K562 (cell line): Measurements from ENCODE around the gene HAO2. TPM values are rescaled to one million over a fixed set of nuclear protein-coding genes. Genes with fewer than 3 reads are reported as not detected.

ENCODE experiments used
- CBFA2T2 ChIP-seq: fragments of 450-650 bp; conservative IDR thresholded peaks from 2 replicates; pipeline ENCODE4 v1.6.1; 2017; ENCODE audit warnings: mild to moderate bottlenecking
- SAP30 ChIP-seq: fragments of 200-600 bp; sonication (generic); IDR thresholded peaks from 2 replicates; pipeline ENCODE4 v1.6.1; 2012; ENCODE audit warnings: borderline replicate concordance, low read depth, mild to moderate bottlenecking, moderate library complexity, low read length, control low read depth, inconsistent platforms; ENCODE audit not compliant: insufficient read depth, poor library complexity, severe bottlenecking
- SMARCC2 ChIP-seq: fragments of 450-650 bp; IDR thresholded peaks from 2 replicates; pipeline ENCODE4 v1.6.1; 2017; ENCODE audit warnings: antibody characterized with exemption, moderate library complexity, mild to moderate bottlenecking, low read depth
- polyA plus RNA-seq, 8 experiments: library from polyadenylated mRNA; depleted of rRNA in 4 of 8; stranded (reverse) in 5 of 8; unstranded in 3 of 8; fragments of >200 nt; fragmentation: Nextera tagmentation in 2 of 8; fragmentation: Illumina TruSeq in 1 of 8; extraction: Ambion mirVana in 2 of 8; extraction: Trizol in 1 of 8; gene quantifications; 2 replicates each; pipeline versions ENCODE4 v1.2.1 to v1.2.3, GENCODE V29; 2011 to 2014; ENCODE audit warnings: inconsistent platforms in 1 of 8, missing spikeins in 1 of 8
- total RNA-seq, 7 experiments: library from RNA; depleted of rRNA in 6 of 7; stranded (reverse); fragments of >200 nt in 6 of 7; fragmentation: Illumina TruSeq in 2 of 7; extraction: Trizol in 2 of 7; gene quantifications; 2 replicates each; pipeline versions ENCODE4 v1.2.1 to v1.2.3, GENCODE V29; 2011 to 2021; ENCODE audit warnings: low replicate concordance in 1 of 7
- TF ChIP-seq, protein P1 (sequence below), 2 experiments: fragments of 450-650 bp; formaldehyde crosslinking in 1 of 2; IDR thresholded peaks; 2 replicates each; pipeline versions ENCODE4 v1.4.0 to v1.6.1; 2014 to 2020; ENCODE audit warnings: mild to moderate bottlenecking in 2 of 2, borderline replicate concordance in 1 of 2, low read depth in 1 of 2

Gene HAO2
- total and polyA plus RNA-seq, 9 of the 15 experiments (the other 6 are each of a cell fraction or from before 2014, with no cell fraction given), result not detected

DNA sequence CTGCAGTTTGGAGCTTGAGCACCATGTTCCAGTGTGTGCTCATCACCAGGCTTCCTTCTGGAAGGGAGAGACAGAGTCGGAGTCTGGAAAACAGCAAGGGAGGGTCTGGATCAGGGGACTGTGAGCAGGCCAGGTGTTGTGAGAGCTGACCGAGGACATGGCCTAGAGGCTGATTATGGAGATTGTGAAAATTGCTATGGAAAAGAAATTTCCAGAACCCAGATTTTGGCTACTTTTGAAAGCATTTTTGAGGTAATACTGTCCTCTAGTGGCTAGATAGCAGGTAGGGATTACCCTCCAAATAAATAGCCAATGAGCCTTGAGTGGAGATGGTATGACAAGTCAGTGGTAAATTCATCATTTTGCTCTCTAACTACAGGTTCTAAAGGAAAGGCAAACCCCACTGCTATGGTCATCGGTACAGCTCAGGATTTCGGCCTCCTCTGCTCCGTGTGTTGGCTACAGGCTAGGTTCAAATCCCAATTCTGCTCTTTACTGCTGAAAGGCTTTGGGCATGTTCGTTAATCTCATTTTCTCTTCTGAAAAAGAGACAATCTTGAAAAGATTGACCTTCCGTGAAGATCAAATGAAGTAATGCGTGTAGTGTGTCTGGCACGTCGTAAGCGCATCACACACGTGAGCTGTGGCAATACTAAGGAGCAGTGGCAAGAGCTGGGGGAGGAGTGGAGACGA lies 1.0 kb upstream of the HAO2 start (continued):
- no peak for TF ChIP-seq SAP30
- TF ChIP-seq CBFA2T2, result no peak
- TF ChIP-seq, protein P1, sequence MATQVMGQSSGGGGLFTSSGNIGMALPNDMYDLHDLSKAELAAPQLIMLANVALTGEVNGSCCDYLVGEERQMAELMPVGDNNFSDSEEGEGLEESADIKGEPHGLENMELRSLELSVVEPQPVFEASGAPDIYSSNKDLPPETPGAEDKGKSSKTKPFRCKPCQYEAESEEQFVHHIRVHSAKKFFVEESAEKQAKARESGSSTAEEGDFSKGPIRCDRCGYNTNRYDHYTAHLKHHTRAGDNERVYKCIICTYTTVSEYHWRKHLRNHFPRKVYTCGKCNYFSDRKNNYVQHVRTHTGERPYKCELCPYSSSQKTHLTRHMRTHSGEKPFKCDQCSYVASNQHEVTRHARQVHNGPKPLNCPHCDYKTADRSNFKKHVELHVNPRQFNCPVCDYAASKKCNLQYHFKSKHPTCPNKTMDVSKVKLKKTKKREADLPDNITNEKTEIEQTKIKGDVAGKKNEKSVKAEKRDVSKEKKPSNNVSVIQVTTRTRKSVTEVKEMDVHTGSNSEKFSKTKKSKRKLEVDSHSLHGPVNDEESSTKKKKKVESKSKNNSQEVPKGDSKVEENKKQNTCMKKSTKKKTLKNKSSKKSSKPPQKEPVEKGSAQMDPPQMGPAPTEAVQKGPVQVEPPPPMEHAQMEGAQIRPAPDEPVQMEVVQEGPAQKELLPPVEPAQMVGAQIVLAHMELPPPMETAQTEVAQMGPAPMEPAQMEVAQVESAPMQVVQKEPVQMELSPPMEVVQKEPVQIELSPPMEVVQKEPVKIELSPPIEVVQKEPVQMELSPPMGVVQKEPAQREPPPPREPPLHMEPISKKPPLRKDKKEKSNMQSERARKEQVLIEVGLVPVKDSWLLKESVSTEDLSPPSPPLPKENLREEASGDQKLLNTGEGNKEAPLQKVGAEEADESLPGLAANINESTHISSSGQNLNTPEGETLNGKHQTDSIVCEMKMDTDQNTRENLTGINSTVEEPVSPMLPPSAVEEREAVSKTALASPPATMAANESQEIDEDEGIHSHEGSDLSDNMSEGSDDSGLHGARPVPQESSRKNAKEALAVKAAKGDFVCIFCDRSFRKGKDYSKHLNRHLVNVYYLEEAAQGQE (IDR thresholded peaks at IDR 0.05; ENCODE audit: borderline replicate concordance), result peak; percentile 69; the same call in 1 of the 2 replicates
- TF ChIP-seq, protein P1 (CRISPR knock-in tag; IDR thresholded peaks at IDR 0.05; ENCODE audit: low read depth), result no peak
- TF ChIP-seq SMARCC2, result no peak
